CD14-positive monocyte (primary cell): ENCODE data around the gene ZNF385A. TPM values are rescaled to one million over a fixed set of nuclear protein-coding genes. Genes with fewer than 3 reads are reported as not detected.
A peak's percentile ranks its signal among the peaks of the same experiment; 100 is the strongest.

Experiments used
- DNase-seq, 3 donors: peaks; one replicate each; pipeline ENCODE4 v3.0.0-alpha.2; 2011 to 2022
- H2AFZ ChIP-seq: 2 replicates; pipeline ENCODE4 v1.6.0; 2012; ENCODE audit warnings: mild to moderate bottlenecking, low read depth, low read length, inconsistent platforms; ENCODE audit not compliant: insufficient read depth, poor library complexity, severe bottlenecking
- H3K27ac ChIP-seq, 2 donors: 1 replicate in 1 of 2; 2 replicates in 1 of 2; pipeline ENCODE4 v1.5.1; 2012 to 2013; ENCODE audit warnings: low read length in 2 of 2, control low read depth in 1 of 2, inconsistent platforms in 1 of 2, low read depth in 1 of 2, mild to moderate bottlenecking in 1 of 2
- H3K27me3 ChIP-seq, 2 donors: one replicate each; pipeline versions ENCODE4 v1.6.0 to v1.6.1; 2011 to 2013; ENCODE audit warnings: low read length in 2 of 2; ENCODE audit not compliant: control insufficient read depth in 2 of 2, insufficient read depth in 2 of 2
- H3K36me3 ChIP-seq, 2 donors: replicated peaks in 1 of 2; 1 replicate in 1 of 2; 2 replicates in 1 of 2; pipeline versions ENCODE4 v1.5.1 to v1.6.1; 2012 to 2013; ENCODE audit warnings: low read length in 2 of 2, control low read depth in 1 of 2, inconsistent platforms in 1 of 2, mild to moderate bottlenecking in 1 of 2; ENCODE audit not compliant: insufficient read depth in 2 of 2, control insufficient read depth in 1 of 2
- H3K4me1 ChIP-seq, 2 donors: 1 replicate in 1 of 2; 2 replicates in 1 of 2; pipeline versions ENCODE4 v1.5.1 to v1.6.1; 2012 to 2013; ENCODE audit warnings: low read length in 2 of 2, control low read depth in 1 of 2, inconsistent platforms in 1 of 2, mild to moderate bottlenecking in 1 of 2, moderate library complexity in 1 of 2; ENCODE audit not compliant: insufficient read depth in 2 of 2, control insufficient read depth in 1 of 2
- H3K4me2 ChIP-seq: replicated peaks from 2 replicates; pipeline ENCODE3; 2012; ENCODE audit warnings: low read length, moderate library complexity, mild to moderate bottlenecking; ENCODE audit not compliant: poor library complexity, severe bottlenecking; ENCODE audit errors: extremely low read depth
- H3K4me3 ChIP-seq, 3 experiments: fragments of 200-600 bp in 1 of 3; sonication (generic) in 1 of 3; replicated peaks in 1 of 3; 1 replicate in 2 of 3; 2 replicates in 1 of 3; pipeline ENCODE4 v1.5.1; 2011 to 2013; ENCODE audit warnings: low read length in 3 of 3, mild to moderate bottlenecking in 3 of 3, control low read depth in 2 of 3, low read depth in 2 of 3, inconsistent platforms in 1 of 3, moderate library complexity in 1 of 3
- H3K79me2 ChIP-seq: 2 replicates; pipeline ENCODE4 v1.6.0; 2012; ENCODE audit warnings: mild to moderate bottlenecking, control low read depth, inconsistent platforms, low read length, moderate library complexity; ENCODE audit not compliant: insufficient read depth
- H3K9ac ChIP-seq: 2 replicates; pipeline ENCODE4 v1.6.0; 2017; ENCODE audit warnings: low read length, mild to moderate bottlenecking; ENCODE audit not compliant: insufficient read depth, poor library complexity, severe bottlenecking
- H3K9me3 ChIP-seq, 2 donors: replicated peaks in 1 of 2; 1 replicate in 1 of 2; 2 replicates in 1 of 2; pipeline versions ENCODE4 v1.5.1 to v1.6.1; 2012 to 2013; ENCODE audit warnings: low read length in 2 of 2, control low read depth in 1 of 2; ENCODE audit not compliant: control insufficient read depth in 1 of 2, insufficient read depth in 1 of 2
- H4K20me1 ChIP-seq: 2 replicates; pipeline ENCODE4 v1.6.0; 2012; ENCODE audit warnings: mild to moderate bottlenecking, low read length, control low read depth, moderate library complexity; ENCODE audit not compliant: insufficient read depth
- H3K27ac Mint-ChIP-seq, 7 donors: one replicate each; pipeline ENCODE4 v1.8.0; 2020; ENCODE audit warnings: mild to moderate bottlenecking in 7 of 7, mixed read lengths in 7 of 7, moderate library complexity in 6 of 7, inconsistent platforms in 2 of 7
- H3K27me3 Mint-ChIP-seq, 3 donors: one replicate each; pipeline ENCODE4 v1.8.0; 2021 to 2022; ENCODE audit warnings: low read depth in 3 of 3, mild to moderate bottlenecking in 3 of 3, mixed read lengths in 3 of 3, moderate library complexity in 3 of 3, inconsistent platforms in 1 of 3
- H3K36me3 Mint-ChIP-seq, 2 donors: one replicate each; pipeline ENCODE4 v1.8.0; 2020; ENCODE audit warnings: mixed read lengths in 2 of 2, inconsistent platforms in 1 of 2, mild to moderate bottlenecking in 1 of 2
- H3K4me1 Mint-ChIP-seq: one replicate; pipeline ENCODE4 v1.8.0; 2020; ENCODE audit warnings: mild to moderate bottlenecking, mixed read lengths
- H3K4me3 Mint-ChIP-seq, 2 donors: one replicate each; pipeline ENCODE4 v1.8.0; 2020; ENCODE audit warnings: mild to moderate bottlenecking in 2 of 2, mixed read lengths in 2 of 2, moderate library complexity in 1 of 2
- H3K9me3 Mint-ChIP-seq, 7 donors: one replicate each; pipeline ENCODE4 v1.8.0; 2020 to 2022; ENCODE audit warnings: mixed read lengths in 7 of 7, mild to moderate bottlenecking in 6 of 7, moderate library complexity in 6 of 7, inconsistent platforms in 2 of 7
- WGBS: methylation state at CpG from one replicate; pipeline ENCODE4 v1.1.5; 2013; ENCODE audit warnings: missing lambda C conversion rate; ENCODE audit not compliant: insufficient coverage; 5-methylcytosine and 5-hydroxymethylcytosine counted together
- intact Hi-C, 2 donors: fragments of 100-400 bp; cut with micrococcal nuclease; formaldehyde crosslinking; loops; one replicate each; pipeline versions ENCODE4 v1.15.0 to v1.15.1; 2023
- polyA plus RNA-seq, 3 donors: library from polyadenylated mRNA; depleted of rRNA in 1 of 3; unstranded in 2 of 3; stranded (reverse) in 1 of 3; fragments of 300-500 nt in 2 of 3; fragments of >200 nt in 1 of 3; fragmentation: Illumina TruSeq in 2 of 3; gene quantifications; 1 replicate in 2 of 3; 2 replicates in 1 of 3; pipeline ENCODE4 v1.2.3, GENCODE V29; 2012 to 2021
- TF ChIP-seq, protein P1 (sequence below): fragments of 200-600 bp; IDR thresholded peaks from one replicate; pipeline ENCODE4 v1.8.0; 2022; ENCODE audit warnings: antibody characterized with exemption, mild to moderate bottlenecking

ZNF385A gene
- polyA plus RNA-seq, 3 donors: 53.9 to 97.6 (median 78.3) TPM

- TF ChIP-seq, protein P1, sequence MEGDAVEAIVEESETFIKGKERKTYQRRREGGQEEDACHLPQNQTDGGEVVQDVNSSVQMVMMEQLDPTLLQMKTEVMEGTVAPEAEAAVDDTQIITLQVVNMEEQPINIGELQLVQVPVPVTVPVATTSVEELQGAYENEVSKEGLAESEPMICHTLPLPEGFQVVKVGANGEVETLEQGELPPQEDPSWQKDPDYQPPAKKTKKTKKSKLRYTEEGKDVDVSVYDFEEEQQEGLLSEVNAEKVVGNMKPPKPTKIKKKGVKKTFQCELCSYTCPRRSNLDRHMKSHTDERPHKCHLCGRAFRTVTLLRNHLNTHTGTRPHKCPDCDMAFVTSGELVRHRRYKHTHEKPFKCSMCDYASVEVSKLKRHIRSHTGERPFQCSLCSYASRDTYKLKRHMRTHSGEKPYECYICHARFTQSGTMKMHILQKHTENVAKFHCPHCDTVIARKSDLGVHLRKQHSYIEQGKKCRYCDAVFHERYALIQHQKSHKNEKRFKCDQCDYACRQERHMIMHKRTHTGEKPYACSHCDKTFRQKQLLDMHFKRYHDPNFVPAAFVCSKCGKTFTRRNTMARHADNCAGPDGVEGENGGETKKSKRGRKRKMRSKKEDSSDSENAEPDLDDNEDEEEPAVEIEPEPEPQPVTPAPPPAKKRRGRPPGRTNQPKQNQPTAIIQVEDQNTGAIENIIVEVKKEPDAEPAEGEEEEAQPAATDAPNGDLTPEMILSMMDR: no peak
- Mint-ChIP-seq H3K27me3 (no peaks in the 10 kb centered on the region), H3K36me3 (peaks cover 82 to 96% of the 10 kb centered on the region in 2 donors), H3K9me3 (peaks cover 0 to 5% (median 0%) of the 10 kb centered on the region in 7 donors), H3K27ac (peak overlapping the region in 3 of 7 donors; percentile 12 to 87 (median 41)), H3K4me1 (peaks cover 20% of the 10 kb centered on the region), H3K4me3 (no peak overlapping the region)
- Histone ChIP-seq H3K9me3 (no peaks in the 10 kb centered on the region), H3K9ac (no peak overlapping the region), H3K4me1 (peaks cover 18 to 26% of the 10 kb centered on the region in 2 donors), H3K36me3 (peaks cover 84 to 89% of the 10 kb centered on the region in 2 donors), H3K79me2 (peaks cover 27% of the 10 kb centered on the region), H3K4me3 (no peak overlapping the region), H3K27me3 (no peaks in the 10 kb centered on the region), H4K20me1 (peaks cover 84% of the 10 kb centered on the region), H3K4me2 (no peak overlapping the region), H2AFZ (no peak overlapping the region), H3K27ac (peak overlapping the region in 1 of 2 donors; percentile 45)
- no peak for DNase-seq
- intact Hi-C loops: no loop called here
- 80% methylated on average over 1 of the region's 2 CpGs for WGBS
Observed at GRCh38 chr12:54398218-54398617, 13.7 kb upstream of the ZNF385A start.

DNA sequence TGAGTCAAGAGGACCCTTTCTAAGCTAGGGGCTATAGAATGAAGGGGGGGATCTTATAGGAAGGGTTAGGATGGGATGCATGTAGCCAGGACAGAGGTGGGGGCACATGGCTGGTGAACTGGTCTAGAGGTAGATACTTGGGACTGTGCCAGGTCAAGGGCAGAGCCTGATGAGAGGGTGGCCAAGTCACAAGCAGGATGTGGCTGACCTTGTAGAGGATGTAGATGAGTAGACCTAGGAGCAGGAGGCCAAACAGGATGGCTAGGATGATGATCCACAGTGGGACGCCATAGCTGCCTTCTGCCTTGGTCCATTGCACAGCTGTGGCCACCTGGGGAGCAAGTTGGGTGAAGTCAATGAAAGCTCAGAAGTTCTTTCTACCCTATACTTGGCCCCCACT lies 12.6 kb upstream of the ZNF385A start:
- TF ChIP-seq, protein P1: no peak
- no peak for DNase-seq
- peaks cover 29 to 36% of the 10 kb centered on the region in 2 donors for H3K4me1 ChIP-seq

More for the DNA sequence above, 12.6 kb upstream of the ZNF385A start:
- Histone ChIP-seq H3K79me2 (peaks cover 24% of the 10 kb centered on the region), H3K9me3 (no peaks in the 10 kb centered on the region), H2AFZ (no peak overlapping the region), H3K4me3 (no peak overlapping the region), H3K4me2 (no peak overlapping the region), H3K27ac (peak overlapping the region in 1 of 2 donors; percentile 33), H3K27me3 (no peaks in the 10 kb centered on the region), H3K9ac (no peak overlapping the region), H4K20me1 (peaks cover 74% of the 10 kb centered on the region), H3K36me3 (peaks cover 73 to 78% of the 10 kb centered on the region in 2 donors)
- Mint-ChIP-seq H3K9me3 (peaks cover 0 to 5% (median 0%) of the 10 kb centered on the region in 7 donors), H3K4me1 (peaks cover 30% of the 10 kb centered on the region), H3K4me3 (no peak overlapping the region), H3K27me3 (no peaks in the 10 kb centered on the region), H3K36me3 (peaks cover 79 to 96% of the 10 kb centered on the region in 2 donors), H3K27ac (peak overlapping the region in 3 of 7 donors; percentile 12 to 79 (median 61))
- intact Hi-C loops: no loop called here
- no CpG with 5 or more reads among the region's 1 CpG for WGBS
